H54 (cell line): ENCODE data around the gene PEAR1.

Experiments
- DNase-seq: peaks from one replicate; pipeline ENCODE4 v3.0.0; 2011; ENCODE audit warnings: low spot score, mixed read lengths; ENCODE audit not compliant: insufficient read length
- FAIRE-seq: peaks from 3 replicates; lab custom pipeline; 2011; peaks lifted over from hg19 to GRCh38; lab: Jason Lieb, UNC
- POLR2A ChIP-seq: IDR thresholded peaks from 2 replicates; pipeline ENCODE4 v1.6.1; 2011; ENCODE audit warnings: low read depth, mild to moderate bottlenecking, low read length

PEAR1 gene

GRCh38 chr1:156930483-156930882 is 37.0 kb downstream of the PEAR1 start:
- FAIRE-seq, result no peak
- no peak for TF ChIP-seq POLR2A

GRCh38 chr1:156931211-156931952 is 37.9 kb downstream of the PEAR1 start:
- no peak for DNase-seq
- no peak for TF ChIP-seq POLR2A
- no peak for FAIRE-seq

More at GRCh38 chr1:156930483-156930882, 37.0 kb downstream of the PEAR1 start:
- no peak for DNase-seq

GRCh38 chr1:156931974-156932710 is 38.6 kb downstream of the PEAR1 start:
- FAIRE-seq (no peak), DNase-seq (no peak)
- no peak for TF ChIP-seq POLR2A

GRCh38 chr1:156933136-156933535 is 39.6 kb downstream of the PEAR1 start:
- DNase-seq (no peak), FAIRE-seq (no peak)
- TF ChIP-seq POLR2A, result no peak

- DNase-seq (no peak), FAIRE-seq (no peak)
- TF ChIP-seq POLR2A, result no peak
Measured at GRCh38 chr1:156935505-156936128, 42.1 kb downstream of the PEAR1 start.

- FAIRE-seq (no peak), DNase-seq (no peak)
- TF ChIP-seq POLR2A, result no peak
Measured at GRCh38 chr1:156936191-156936590, 42.7 kb downstream of the PEAR1 start.

- FAIRE-seq (no peak), DNase-seq (no peak)
- no peak for TF ChIP-seq POLR2A
Measured at GRCh38 chr1:156936721-156937220, 43.3 kb downstream of the PEAR1 start.

GRCh38 chr1:156937883-156938282 is 44.4 kb downstream of the PEAR1 start:
- no peak for TF ChIP-seq POLR2A
- FAIRE-seq, result no peak
- no peak for DNase-seq

- no peak for TF ChIP-seq POLR2A
- DNase-seq, result no peak
- no peak for FAIRE-seq
Measured at GRCh38 chr1:156938813-156939212, 45.3 kb downstream of the PEAR1 start.

- DNase-seq (no peak), FAIRE-seq (no peak)
- no peak for TF ChIP-seq POLR2A
Measured at GRCh38 chr1:156939786-156940334, 46.3 kb downstream of the PEAR1 start.

- DNase-seq (no peak), FAIRE-seq (no peak)
- TF ChIP-seq POLR2A, result no peak
Measured at GRCh38 chr1:156941675-156942074, 48.2 kb downstream of the PEAR1 start.

GRCh38 chr1:156942176-156942575 is 48.7 kb downstream of the PEAR1 start:
- no peak for TF ChIP-seq POLR2A
- DNase-seq (no peak), FAIRE-seq (no peak)

GRCh38 chr1:156942576-156942975 is 49.1 kb downstream of the PEAR1 start:
- no peak for TF ChIP-seq POLR2A
- FAIRE-seq (no peak), DNase-seq (no peak)

GRCh38 chr1:156943756-156944155 is 50.2 kb downstream of the PEAR1 start:
- DNase-seq (no peak), FAIRE-seq (no peak)
- no peak for TF ChIP-seq POLR2A
